Choroid plexus epithelial cell (primary cell): ENCODE results near the gene CCDC88C.

Experiments
- DNase-seq: peaks from one replicate; pipeline ENCODE4 v3.0.0-alpha.2; 2010; ENCODE audit warnings: low read depth
- H3K4me3 ChIP-seq: 2 replicates; pipeline ENCODE4 v1.5.1; 2011; ENCODE audit warnings: low read depth, mild to moderate bottlenecking, control low read depth, low read length, moderate library complexity
- CTCF ChIP-seq: conservative IDR thresholded peaks from 2 replicates; pipeline ENCODE4 v1.5.1; 2011; ENCODE audit warnings: low read depth, mild to moderate bottlenecking, control low read depth, inconsistent platforms, low read length, moderate library complexity

Gene CCDC88C

DNA sequence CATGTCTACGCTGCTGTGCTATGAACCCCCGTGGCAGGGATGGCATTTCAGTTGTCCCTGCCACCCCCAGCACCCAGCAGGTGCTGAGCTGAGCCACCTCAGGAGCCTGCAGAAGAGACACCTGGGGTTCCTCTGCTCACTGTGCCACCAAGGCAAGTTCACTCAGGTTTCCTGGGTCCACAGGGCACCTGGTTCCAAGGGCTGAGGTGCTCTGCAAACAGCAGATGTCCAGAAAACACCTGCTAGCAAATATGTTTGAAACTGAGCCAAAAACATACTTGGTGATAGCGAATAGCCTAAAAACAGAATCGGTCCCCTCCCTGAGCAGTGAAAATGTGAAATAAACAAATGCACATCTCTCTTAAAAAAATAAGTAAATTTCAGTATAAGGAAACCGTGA lies 137.5 kb downstream of the CCDC88C start:
- DNase-seq: no peak
- no peak overlapping the region for H3K4me3 ChIP-seq

DNA sequence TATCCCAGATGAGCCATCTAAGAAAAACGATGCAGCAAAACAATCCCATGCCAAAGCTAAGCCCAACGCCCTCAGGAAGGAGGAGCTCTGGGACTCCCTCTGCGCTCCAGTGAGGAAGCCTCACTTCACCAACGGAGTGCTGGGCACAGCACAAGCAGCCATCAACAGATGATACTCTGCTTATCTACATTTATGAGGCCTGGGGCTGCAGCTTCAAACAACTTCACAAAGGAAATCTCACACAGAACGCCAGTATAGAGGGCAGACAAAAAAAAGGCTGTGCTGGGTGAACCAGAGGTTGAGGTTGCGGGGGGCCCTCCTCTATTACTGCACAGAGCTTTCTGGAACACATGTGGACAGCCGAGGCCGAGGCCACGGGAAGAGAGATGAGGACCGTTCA lies 138.3 kb downstream of the CCDC88C start:
- no peak for DNase-seq
- no peak overlapping the region for H3K4me3 ChIP-seq
- TF ChIP-seq CTCF: no peak

More for the DNA sequence above, 137.5 kb downstream of the CCDC88C start:
- TF ChIP-seq CTCF: no peak

DNA sequence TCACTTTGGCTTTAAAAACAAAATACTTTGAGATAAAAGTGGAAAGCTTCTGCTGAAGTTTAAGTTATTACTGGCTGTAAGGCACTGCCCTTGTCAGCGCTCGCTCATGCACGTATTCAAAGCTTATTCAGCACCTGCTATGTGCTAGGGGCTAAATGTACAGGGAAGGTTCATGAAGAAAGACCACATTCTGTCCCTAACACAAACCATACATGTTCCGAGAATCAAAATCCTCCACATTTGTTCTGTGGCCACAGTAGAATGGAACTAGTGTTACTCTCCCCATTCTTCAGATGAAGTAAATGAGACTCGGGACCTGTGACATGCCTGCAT lies 139.3 kb downstream of the CCDC88C start:
- no peak for TF ChIP-seq CTCF
- H3K4me3 ChIP-seq: no peak overlapping the region
- no peak for DNase-seq

- no peak for TF ChIP-seq CTCF
- H3K4me3 ChIP-seq: no peak overlapping the region
- no peak for DNase-seq
These were observed 139.9 kb downstream of the CCDC88C start for GRCh38 chr14:91277546-91278382.

DNA sequence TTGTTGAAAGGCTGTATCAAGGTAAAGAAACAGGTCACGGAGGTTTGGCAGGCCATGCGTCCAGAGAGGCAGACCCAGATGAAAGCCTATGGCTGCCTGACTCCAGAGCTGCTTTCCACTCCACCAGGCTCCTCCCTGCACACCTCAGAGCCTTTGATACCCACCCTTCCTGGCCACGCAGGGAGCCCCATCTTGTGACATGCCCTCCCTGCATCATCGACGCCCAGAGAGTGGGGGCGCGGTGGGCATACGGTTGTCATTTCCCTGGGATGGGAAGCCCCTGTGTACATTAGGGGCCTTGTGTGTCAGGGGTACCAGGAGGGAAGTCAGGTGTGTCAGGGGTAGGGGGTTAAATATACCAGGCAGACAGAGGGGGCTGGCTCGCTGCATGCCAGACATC lies 142.8 kb downstream of the CCDC88C start:
- no peak for TF ChIP-seq CTCF
- no peak overlapping the region for H3K4me3 ChIP-seq
- DNase-seq: no peak

- TF ChIP-seq CTCF: no peak
- H3K4me3 ChIP-seq: no peak overlapping the region
- no peak for DNase-seq
These were observed 143.7 kb downstream of the CCDC88C start for GRCh38 chr14:91273885-91274273.

GRCh38 chr14:91273273-91273884 lies 144.2 kb downstream of the CCDC88C start:
- H3K4me3 ChIP-seq: no peak overlapping the region
- no peak for TF ChIP-seq CTCF
- no peak for DNase-seq
